Measurements from ENCODE around the gene DDX27.

DDX27 gene

GRCh38 chr20:49292010-49292409, 72.8 kb downstream of the DDX27 start:
- no peak for DNase-seq

GRCh38 chr20:49293122-49293521, 73.9 kb downstream of the DDX27 start:
- no peak for DNase-seq
